Liver (tissue), 9 donors: Measurements from ENCODE around the gene TCF25. TPM values are rescaled to one million over a fixed set of nuclear protein-coding genes. Genes with fewer than 3 reads are reported as not detected.
"Not testable (repeated sequence)": the region's sequence is repeated elsewhere in the genome, so short reads cannot be mapped to it uniquely, and the experiment has no call there.

Source experiments
- DNase-seq: peaks from one replicate; pipeline ENCODE4 v3.0.0-alpha.2; 2017; ENCODE audit warnings: low spot score
- H3K27ac ChIP-seq, 2 donors: one replicate each; pipeline ENCODE4 v1.7.0; 2013; ENCODE audit warnings: inconsistent platforms in 2 of 2, low read length in 2 of 2, control low read depth in 1 of 2, low read depth in 1 of 2, mild to moderate bottlenecking in 1 of 2
- H3K27me3 ChIP-seq, 4 donors: one replicate each; pipeline versions ENCODE4 v1.6.1 to v1.7.0; 2013; ENCODE audit warnings: low read length in 3 of 4, inconsistent platforms in 1 of 4, mild to moderate bottlenecking in 1 of 4, moderate library complexity in 1 of 4; ENCODE audit not compliant: control insufficient read depth in 4 of 4, insufficient read depth in 4 of 4
- H3K36me3 ChIP-seq, 4 donors: one replicate each; pipeline versions ENCODE4 v1.6.1 to v1.7.0; 2013; ENCODE audit warnings: low read length in 3 of 4, mild to moderate bottlenecking in 3 of 4, low read depth in 1 of 4, moderate library complexity in 1 of 4; ENCODE audit not compliant: control insufficient read depth in 4 of 4, insufficient read depth in 3 of 4
- H3K4me1 ChIP-seq, 4 donors: one replicate each; pipeline versions ENCODE4 v1.6.1 to v1.7.0; 2013; ENCODE audit warnings: low read length in 3 of 4, mild to moderate bottlenecking in 3 of 4, moderate library complexity in 1 of 4; ENCODE audit not compliant: control insufficient read depth in 4 of 4, insufficient read depth in 4 of 4
- H3K4me3 ChIP-seq, 3 donors: one replicate each; pipeline versions ENCODE4 v1.6.1 to v1.7.0; 2013; ENCODE audit warnings: low read length in 3 of 3, control low read depth in 1 of 3, low read depth in 1 of 3, mild to moderate bottlenecking in 1 of 3
- H3K9ac ChIP-seq, 2 donors: one replicate each; pipeline ENCODE4 v1.7.0; 2013; ENCODE audit warnings: low read length in 2 of 2, mild to moderate bottlenecking in 2 of 2, moderate library complexity in 2 of 2, control low read depth in 1 of 2, low read depth in 1 of 2
- H3K9me3 ChIP-seq, 4 donors: one replicate each; pipeline versions ENCODE4 v1.6.1 to v1.7.0; 2013; ENCODE audit warnings: low read length in 3 of 4; ENCODE audit not compliant: control insufficient read depth in 4 of 4
- ATF3 ChIP-seq: IDR thresholded peaks from 2 replicates; pipeline ENCODE4 v1.6.1; 2016; ENCODE audit warnings: antibody characterized with exemption
- CTCF ChIP-seq: fragments of 150-350 bp; IDR thresholded peaks from 2 replicates; pipeline ENCODE4 v1.5.1; 2017; ENCODE audit warnings: improper control_type of control experiment, low read depth, low read length; ENCODE audit not compliant: missing input control
- GABPA ChIP-seq, 2 donors: IDR thresholded peaks in 1 of 2; conservative IDR thresholded peaks in 1 of 2; 2 replicates each; pipeline ENCODE4 v1.6.1; 2016; ENCODE audit warnings: antibody characterized with exemption in 2 of 2, mild to moderate bottlenecking in 1 of 2, moderate library complexity in 1 of 2
- HNF4A ChIP-seq, 2 donors: conservative IDR thresholded peaks; 2 replicates each; pipeline ENCODE4 v1.6.1; 2016; ENCODE audit warnings: antibody characterized with exemption in 2 of 2, mild to moderate bottlenecking in 2 of 2
- HNF4G ChIP-seq: IDR thresholded peaks from 2 replicates; pipeline ENCODE4 v1.6.1; 2016; ENCODE audit warnings: antibody characterized with exemption
- JUND ChIP-seq, 2 donors: IDR thresholded peaks; 2 replicates each; pipeline ENCODE4 v1.6.1; 2016; ENCODE audit warnings: antibody characterized with exemption in 2 of 2
- MAX ChIP-seq: IDR thresholded peaks from 2 replicates; pipeline ENCODE4 v1.6.1; 2016; ENCODE audit warnings: antibody characterized with exemption
- NR2F2 ChIP-seq: IDR thresholded peaks from 2 replicates; pipeline ENCODE4 v1.6.1; 2016; ENCODE audit warnings: antibody characterized with exemption
- RAD21 ChIP-seq, 2 donors: IDR thresholded peaks; 2 replicates each; pipeline ENCODE4 v1.6.1; 2016; ENCODE audit warnings: antibody characterized with exemption in 2 of 2, mild to moderate bottlenecking in 2 of 2
- REST ChIP-seq: IDR thresholded peaks from 2 replicates; pipeline ENCODE4 v1.6.1; 2016; ENCODE audit warnings: antibody characterized with exemption, mild to moderate bottlenecking
- RXRA ChIP-seq, 2 donors: IDR thresholded peaks; 2 replicates each; pipeline ENCODE4 v1.6.1; 2017 to 2018; ENCODE audit warnings: antibody characterized with exemption in 2 of 2, mild to moderate bottlenecking in 1 of 2
- TAF1 ChIP-seq: conservative IDR thresholded peaks from 2 replicates; pipeline ENCODE4 v1.6.1; 2016; ENCODE audit warnings: antibody characterized with exemption, mild to moderate bottlenecking
- ZBTB33 ChIP-seq: IDR thresholded peaks from 2 replicates; pipeline ENCODE4 v1.6.1; 2016; ENCODE audit warnings: antibody characterized with exemption
- WGBS: extraction: QIAGEN DNeasy Blood & Tissue Kit; methylation state at CpG from one replicate; pipeline ENCODE4 v1.1.7; 2013; 5-methylcytosine and 5-hydroxymethylcytosine counted together
- polyA plus RNA-seq, 2 donors: library from polyadenylated mRNA; stranded (reverse) in 1 of 2; unstranded in 1 of 2; fragments of 200-250 nt in 1 of 2; fragments of >200 nt in 1 of 2; fragmentation: Nextera tagmentation in 1 of 2; extraction: Ambion mirVana in 1 of 2; gene quantifications; one replicate each; pipeline versions ENCODE4 v1.2.1 to v1.2.3, GENCODE V29; 2013 to 2015
- total RNA-seq, 2 donors: library from RNA; depleted of rRNA; stranded (reverse); fragments of >200 nt; gene quantifications; one replicate each; pipeline ENCODE4 v1.2.3, GENCODE V29; 2014
- donor health status: healthy.
- donor health status: healthy.
- donor health status: healthy.
- donor health status: healthy.
- donor health status: healthy.

TCF25 gene
- total and polyA plus RNA-seq, 4 donors = 59.6 to 98.8 (median 76.8) TPM

DNA sequence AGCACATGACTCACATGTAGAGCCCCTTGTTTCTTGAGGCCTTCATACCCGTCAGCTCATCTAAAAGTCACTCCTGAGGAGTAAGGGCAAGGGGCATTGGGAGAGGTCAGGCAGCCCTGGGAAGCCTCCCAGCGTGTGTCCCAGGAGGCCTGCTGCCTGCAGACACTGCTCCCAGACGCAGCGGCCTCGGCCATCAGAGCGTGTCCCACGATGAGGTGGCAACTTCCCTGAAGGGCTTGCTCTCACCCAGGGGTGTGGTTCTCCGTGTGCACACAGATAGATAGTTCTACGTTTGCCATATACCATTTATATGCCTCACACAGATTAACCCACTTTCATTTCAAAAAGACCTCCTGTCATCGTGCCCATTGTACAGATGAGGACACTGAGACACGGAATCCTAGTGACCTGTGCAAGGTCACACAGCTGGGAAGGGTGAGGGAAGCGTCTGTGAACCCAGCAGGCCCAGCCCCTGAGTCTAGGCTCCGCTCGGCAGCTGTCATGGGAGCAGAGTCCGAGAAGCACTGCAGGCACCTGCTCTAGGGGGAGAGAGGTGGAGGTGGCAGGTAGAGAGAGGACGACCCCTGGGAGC, 58.0 kb downstream of the TCF25 start (continued):
- TF ChIP-seq CTCF = no peak
- no peak for TF ChIP-seq NR2F2

GRCh38 chr16:89931964-89932363, 58.6 kb downstream of the TCF25 start:
- Histone ChIP-seq H3K36me3 (no peaks in the 10 kb centered on the region), H3K27me3 (peaks cover 0 to 2% (median 0%) of the 10 kb centered on the region in 4 donors), H3K27ac (no peak overlapping the region), H3K9ac (no peak overlapping the region), H3K9me3 (no peaks in the 10 kb centered on the region), H3K4me1 (no peaks in the 10 kb centered on the region), H3K4me3 (no peak overlapping the region)
- TF ChIP-seq RXRA (IDR thresholded peaks at IDR 0.05) (no peak), RAD21 (IDR thresholded peaks at IDR 0.05) (no peak), ATF3 (no peak), HNF4G (no peak), GABPA (IDR thresholded peaks at IDR 0.05 in 1 of 2, conservative IDR thresholded peaks at IDR 0.05 in 1 of 2) (no peak), NR2F2 (no peak), MAX (no peak), TAF1 (no peak), HNF4A (conservative IDR thresholded peaks at IDR 0.05) (no peak), REST (no peak), JUND (IDR thresholded peaks at IDR 0.05) (no peak), ZBTB33 (no peak)
- no peak for DNase-seq
- 91% methylated on average over 6 of the region's 6 CpGs for WGBS

DNA sequence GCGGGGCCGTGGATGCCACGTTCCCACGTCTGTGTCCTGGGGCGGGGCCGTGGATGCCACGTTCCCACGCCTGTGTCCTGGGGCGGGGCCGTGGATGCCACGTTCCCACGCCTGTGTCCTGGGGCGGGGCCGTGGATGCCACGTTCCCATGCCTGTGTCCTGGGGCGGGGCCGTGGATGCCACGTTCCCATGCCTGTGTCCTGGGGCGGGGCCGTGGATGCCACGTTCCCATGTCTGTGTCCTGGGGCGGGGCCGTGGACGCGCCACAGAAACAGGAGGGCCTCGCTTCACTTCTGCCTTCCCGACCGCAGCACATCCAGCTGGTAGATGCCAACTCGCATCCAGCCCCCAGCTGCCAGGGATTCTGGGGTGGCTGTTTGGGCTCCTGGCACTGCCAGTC, 60.6 kb downstream of the TCF25 start:
- H3K4me1 ChIP-seq, H3K27ac ChIP-seq, H3K9me3 ChIP-seq, H3K4me3 ChIP-seq, H3K27me3 ChIP-seq, H3K36me3 ChIP-seq, H3K9ac ChIP-seq, DNase-seq: not testable (repeated sequence)
- WGBS = 94% methylated on average over 29 of the region's 29 CpGs
